SK-N-DZ (cell line): Measurements from ENCODE around the gene NBAS.
A peak's percentile ranks its signal among the peaks of the same experiment; 100 is the strongest.
"Not testable (repeated sequence)": the region's sequence is repeated elsewhere in the genome, so short reads cannot be mapped to it uniquely, and the experiment has no call there.

ENCODE experiments used
- DNase-seq: peaks from one replicate; pipeline ENCODE4 v3.0.0-alpha.2; 2015; ENCODE audit warnings: low spot score

NBAS gene

DNA sequence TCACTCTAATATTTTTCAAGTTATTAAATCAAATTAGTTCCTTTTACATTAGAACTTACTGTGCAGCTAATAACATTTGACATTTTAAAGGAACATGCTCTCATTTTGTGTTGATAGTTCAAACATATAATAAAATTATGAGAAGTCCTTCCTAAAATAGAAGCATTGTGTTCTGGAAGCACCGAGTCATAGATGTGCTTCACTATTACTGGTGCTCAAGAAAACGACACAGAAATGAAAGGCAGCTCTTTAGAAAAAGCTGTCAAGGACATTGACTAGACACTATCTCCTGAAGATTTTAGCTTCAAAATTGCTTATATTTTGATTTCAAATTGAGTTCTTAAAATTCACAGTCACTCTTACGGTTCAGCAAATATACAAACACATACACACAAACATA is 338.3 kb downstream of the NBAS start:
- no peak for DNase-seq

DNA sequence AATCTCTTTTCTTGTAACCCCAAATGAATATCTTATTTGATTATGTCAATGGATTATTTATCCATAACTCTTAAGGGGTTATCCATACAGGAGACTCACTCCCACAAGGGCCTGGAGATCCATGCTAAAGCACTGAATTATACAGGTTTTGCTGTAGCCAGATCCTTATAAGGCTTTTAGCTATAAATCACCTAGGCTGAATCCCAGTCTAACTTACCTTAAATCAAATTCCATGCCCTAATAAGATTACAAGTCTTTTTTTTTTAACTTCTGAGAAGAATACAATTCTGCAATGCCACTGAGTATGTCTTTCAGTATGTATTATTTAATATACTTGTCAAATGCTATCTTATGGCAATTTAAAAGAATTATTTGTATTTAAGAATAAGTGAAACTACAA is 340.5 kb downstream of the NBAS start:
- DNase-seq, result peak; percentile 69

DNA sequence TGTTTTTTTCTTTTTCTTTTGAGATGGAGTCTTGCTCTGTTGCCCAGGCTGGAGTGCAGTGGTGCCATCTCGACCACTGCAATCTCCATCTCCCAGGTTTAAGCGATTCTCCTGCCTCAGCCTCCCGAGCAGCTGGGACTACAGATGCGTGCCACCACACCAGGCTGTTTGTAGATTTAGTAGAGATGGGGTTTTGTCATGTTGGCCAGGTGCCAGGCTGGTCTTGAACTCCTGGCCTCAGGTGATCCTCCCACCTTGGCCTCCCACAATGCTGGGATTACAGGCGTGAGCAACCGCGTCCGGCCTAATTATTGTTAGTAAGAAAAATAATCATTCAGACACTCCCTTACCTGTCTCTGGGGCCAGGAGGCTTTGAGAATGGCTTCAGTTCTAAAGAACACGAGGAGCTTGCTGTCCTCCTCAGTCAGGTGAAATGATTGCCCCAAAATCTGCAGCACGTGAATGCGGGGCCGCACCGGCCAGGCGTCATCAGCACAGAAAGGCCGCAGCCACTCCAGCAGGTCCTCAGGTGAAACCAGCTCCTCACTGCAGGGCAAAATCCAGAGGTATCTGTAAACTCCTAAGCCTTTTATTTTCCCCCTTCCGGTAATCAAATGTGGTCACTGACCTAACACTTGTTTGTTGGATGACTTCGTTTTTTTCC is 342.6 kb downstream of the NBAS start:
- no peak for DNase-seq

DNA sequence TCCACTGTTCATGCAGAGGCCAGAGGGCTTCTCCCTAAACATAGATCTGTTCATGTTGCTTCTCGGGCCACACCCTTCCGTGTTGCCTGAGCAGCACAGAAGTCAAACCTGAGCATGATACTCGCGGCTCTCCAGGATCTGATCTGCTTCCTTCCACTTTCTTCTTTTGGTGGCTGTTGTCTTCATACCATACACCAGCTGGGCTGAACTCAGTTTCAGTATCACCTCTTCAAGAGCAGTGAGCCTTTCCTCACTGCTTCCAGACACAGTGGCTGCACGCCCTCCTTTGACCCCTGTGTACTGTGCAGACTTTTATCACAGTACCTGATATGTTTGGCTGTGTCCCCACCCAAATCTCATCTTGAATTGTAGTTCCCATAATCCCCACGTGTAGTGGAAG is 348.9 kb downstream of the NBAS start:
- no peak for DNase-seq

DNA sequence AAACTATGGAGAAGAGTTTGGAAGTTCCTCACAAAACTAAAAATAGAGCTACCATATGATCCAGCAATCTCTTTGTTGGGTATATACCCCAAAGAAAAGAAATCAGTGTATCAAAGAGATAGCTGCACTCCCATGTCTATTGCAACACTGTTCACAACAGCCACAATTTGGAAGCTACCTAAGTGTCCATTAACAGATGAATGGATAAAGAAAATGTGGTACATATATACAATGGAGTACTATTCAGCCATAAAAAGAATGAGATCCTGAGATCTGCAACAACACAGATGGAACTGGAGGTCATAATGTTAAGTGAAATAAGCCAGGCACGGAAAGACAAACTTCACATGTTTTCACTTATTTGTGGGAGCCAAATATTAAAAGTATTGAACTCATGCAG is 350.6 kb downstream of the NBAS start:
- not testable (repeated sequence) for DNase-seq

DNA sequence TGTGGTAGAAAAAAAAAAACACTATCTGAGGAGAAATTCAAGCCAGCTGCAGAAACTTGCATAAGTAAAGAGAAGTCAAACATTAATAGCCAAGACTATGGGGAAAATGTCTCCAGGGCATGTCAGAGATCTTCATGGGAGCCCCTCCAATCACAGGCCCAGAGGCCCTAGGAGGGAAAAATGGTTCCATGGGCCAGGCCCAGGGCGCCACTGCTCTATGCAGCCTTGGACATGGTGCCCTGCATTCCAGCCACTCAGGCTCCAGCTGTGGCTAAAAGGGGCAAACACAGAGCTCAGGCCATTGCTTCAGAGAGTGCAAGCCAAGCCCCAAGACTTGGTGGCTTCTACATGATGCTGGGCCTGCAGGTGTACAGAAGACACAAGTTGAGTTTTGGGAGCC is 354.7 kb downstream of the NBAS start:
- DNase-seq, result no peak

DNA sequence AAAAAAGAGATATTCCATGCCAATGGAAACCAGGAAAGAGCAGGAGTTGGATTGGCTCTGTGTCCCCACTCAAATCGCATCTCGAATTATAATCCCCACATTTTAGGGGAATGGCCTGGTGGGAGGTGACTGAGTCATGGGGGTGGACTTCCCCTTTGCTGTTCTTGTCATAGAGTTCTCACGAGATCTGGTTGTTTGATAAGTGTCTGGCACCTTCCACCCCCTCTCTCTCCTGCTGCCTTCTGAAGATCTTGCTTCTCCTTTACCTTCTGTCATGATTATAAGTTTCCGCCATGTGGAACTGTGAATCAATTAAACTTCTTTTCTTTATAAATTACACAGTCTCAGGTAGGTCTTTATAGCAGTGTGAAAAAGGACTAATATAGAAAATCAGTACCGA is 355.6 kb downstream of the NBAS start:
- no peak for DNase-seq

DNA sequence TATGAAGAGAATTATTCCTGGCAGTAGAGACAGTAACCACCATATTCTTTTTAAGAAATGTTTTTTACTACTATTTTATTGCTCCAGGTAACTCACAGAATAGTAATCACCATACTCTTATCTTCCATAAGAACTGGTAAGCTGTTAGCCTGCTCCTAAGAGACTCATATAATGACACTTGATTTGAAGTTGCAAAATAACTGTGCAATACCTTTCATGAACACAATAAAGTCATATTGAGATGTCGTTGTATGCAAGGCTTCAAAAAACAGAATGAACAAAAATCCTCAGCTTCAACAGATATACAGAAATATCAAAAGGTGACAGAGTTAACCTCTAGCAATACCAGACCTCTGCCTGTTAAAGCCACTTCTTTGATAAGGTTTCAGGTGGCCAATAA is 360.1 kb downstream of the NBAS start:
- DNase-seq, result no peak

DNA sequence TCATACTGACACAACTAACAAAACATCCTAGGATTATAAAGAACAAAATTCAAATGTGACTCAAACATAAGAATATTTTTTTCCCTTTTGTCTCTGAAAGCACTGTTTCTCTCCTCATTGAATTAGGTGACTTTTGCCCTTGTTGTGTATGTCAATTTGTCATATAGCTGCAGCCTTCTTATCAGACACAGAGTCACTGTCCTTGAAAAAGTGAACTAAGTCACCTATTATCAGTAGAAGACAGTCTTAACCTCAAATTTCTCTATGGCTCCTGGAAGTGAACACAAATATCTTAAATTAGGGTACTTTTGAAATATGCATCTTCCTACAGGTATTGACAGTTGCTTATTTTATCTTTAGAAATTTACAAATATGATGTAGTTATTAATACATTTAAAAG is 360.6 kb downstream of the NBAS start:
- DNase-seq, result no peak

DNA sequence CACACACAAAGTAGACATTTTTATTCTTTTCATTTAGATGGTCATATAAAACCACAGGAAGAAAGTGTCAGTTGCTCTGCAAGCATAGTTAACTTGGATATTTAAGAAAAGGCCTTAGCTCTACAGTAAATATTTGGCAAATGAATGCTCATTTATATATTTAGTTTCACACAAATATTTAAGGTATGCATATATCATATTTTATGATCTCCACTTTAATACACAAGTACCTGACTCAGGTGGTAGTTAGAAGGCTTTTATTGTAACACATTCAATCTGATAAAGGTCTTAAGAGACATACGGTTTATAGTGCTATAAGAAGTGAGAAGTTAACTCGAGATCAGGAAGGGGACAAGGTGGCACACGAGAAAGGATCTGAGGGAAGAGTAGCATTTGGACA is 363.1 kb downstream of the NBAS start:
- DNase-seq, result no peak

DNA sequence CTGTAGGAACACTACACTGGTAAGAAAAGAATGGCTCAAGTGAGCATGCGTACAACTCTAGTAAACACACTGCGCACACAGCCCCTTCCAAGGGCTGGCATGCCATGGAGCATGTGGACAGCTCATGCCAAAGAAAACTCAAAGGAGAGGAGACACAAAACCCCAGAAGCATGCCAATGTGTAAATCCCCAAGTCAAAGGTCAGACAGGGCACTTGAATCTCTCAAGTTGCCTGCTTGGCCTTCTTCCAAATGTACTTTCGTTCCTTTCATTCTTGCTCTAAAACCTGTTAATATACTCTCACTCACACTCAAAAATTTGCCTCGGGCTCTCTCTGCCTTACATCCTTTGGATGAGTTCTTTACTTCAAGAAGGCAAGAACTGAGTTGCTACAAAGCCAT is 365.3 kb downstream of the NBAS start:
- no peak for DNase-seq

DNA sequence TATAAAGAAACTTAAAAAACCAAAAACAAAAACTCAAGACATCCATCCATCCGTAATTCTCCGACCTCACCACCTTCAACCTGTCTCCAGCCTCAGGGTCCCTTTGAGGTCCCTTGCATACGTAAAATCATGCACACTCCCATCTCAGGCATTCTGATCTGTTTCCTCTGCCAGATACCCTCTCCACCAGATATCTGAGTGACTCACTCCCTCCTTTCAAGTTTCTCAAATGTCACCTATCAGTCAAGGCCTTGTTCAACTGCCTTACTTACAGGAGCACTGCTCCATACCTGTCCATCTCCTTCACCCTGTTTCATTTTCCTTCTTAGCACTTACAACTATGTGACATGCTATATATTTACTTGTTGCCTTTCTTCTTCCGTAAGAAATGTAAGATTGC is 369.3 kb downstream of the NBAS start:
- no peak for DNase-seq

DNA sequence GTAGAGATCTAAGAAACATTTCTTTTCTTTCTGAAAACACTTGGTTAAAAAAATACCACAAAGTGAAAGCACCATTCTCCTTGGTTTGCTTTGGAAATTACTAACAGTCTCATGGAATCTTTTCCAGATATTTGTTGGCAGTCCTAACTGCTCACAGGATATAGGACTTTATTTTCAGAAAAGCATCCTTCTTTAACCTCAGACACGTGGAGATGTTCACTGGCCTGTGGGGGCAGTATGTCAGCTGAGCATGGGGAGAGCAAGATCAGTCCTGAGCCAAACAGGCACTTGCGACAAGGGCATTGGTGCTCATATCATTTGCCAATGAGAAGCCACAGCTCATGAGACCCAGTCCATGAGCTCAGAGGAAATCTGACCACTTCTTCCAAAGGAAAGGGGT is 371.9 kb downstream of the NBAS start:
- DNase-seq, result no peak

DNA sequence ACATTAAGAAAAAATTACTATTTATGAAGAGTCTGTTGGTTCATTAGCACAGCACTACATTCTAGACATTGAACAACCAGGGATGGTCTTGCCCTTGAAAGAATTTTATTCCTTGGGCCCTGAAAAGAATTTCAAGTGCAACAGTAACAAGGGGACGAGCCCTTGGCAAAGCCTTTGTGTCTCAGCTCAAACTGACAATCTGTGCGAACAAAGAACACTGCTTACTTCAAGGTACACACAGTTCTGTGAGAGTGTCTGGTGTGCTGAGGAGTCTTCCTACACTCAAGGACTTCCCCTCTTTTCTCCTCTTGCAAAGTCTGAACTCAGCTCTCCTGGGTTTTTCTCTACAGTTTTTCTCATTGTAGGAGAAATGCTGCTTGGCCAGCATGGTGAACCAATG is 373.4 kb downstream of the NBAS start:
- no peak for DNase-seq

DNA sequence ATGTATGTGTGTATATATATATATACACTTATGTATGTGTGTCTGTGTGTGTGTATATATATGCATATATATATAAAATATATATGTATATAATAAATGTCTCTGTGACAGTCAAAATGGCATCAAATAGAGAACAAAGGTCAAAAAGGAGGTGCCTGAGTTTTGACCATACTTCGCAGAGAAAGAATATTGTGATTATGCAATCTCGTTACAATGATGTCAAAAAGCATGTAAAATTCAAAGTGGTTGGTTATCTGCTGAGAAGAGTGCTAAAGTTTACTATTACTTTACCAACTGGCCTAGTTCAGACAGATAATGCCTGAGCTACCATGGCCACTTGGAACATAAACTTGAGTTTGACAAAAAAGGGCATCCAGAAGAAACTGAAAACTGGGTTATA is 375.0 kb downstream of the NBAS start:
- DNase-seq, result no peak

DNA sequence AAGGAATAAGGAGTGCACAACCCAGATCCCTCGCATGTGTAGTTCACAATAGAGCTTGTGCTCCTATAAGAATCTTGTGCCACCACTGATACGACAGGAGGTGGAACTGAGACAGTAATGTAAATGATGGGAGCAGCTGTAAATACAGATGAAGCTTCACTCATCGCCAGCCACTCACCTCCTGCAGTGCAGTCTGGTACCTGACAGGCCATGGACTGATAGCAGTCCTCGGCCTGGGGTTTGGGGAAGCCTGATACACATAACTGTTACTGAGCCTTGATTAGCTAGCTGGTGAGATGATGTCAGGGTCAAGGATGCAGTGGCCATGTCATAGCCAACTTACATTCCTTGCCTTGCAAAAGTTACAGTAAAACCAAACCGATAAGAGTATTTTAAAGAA is 376.6 kb downstream of the NBAS start:
- DNase-seq, result no peak

DNA sequence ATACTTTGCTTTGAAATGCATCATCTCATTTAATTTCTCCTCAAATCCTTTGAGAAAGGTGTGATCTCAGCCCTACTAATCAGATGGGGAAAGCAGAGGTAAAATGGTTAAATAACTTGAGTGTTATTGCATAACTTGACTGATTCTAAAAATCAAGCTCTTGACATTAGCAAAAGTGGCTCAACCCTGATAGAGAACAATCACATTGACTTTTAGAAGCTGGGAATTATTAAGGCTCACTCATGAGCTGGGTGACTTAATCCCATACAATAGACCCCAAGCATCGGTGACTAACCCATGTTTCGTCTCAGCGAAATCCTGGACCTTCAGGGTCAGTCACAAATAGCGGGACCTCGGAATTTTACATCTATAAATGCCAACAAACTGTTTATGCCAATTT is 378.9 kb downstream of the NBAS start:
- DNase-seq, result no peak

DNA sequence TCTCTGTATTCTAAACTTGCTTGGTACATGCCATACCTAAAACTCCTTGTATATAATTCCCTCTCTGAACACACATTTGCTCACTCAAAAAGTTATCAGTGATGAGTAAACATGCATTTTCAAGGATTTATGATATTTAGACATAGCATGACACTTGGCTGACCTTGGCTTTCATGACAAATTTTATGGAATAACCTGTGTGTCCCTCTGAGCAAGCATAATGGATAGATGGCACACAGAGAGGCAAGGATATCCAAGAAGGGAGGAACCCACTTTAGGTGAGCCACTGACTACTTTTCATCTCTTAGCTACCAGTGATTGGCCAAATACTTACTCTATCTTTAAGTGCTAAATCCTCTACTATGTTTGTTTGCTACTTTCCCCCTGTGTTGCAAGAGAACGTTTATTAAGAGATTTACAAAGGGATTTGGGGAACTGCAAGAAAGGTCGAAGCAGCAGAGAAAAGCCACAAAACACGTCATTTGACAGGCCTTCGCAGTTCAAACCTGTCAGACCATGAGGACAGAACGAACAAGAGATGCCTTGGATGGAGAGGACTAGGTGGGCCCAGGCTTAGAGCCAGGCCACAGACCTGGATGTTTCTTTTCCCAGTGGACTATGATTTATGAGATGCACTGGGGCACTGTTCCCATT is 379.9 kb downstream of the NBAS start:
- no peak for DNase-seq

DNA sequence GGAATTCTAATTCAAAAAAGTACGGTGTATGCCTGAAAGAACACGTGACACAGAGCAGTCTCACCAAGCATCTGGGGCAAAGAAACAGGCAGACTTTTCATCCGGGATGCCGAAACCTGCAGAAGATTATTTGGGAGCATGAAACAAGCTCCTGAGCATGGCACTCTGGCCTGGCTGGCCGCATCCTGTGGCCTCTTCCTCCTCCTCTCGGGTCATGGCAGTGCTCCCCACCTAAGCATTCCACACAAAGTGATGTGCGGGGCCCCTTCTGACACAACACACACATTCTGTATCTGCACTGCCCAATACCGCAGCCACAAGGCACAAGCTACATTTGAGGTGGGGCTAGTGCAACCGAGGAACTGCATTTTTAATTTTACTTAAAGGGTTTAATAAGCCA is 380.8 kb downstream of the NBAS start:
- DNase-seq, result no peak

DNA sequence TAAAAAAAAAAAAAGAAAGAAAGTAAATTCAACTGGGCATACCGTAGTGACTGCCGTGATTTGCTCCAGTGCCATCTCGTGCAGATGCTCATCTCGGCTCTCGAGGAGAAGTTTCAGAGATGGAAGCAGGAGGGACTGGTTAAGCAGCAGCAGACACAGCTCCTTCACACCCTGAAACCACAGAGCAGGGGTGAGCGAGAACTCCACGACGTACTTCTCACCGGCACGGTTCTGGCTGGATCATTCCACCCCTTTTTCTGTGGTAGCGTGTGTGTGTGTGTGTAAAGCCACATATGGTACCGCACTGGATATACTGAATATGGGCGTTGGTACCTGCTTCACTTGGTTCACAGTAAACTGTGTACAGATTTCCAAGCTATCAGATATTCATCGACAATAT is 382.2 kb downstream of the NBAS start:
- no peak for DNase-seq

DNA sequence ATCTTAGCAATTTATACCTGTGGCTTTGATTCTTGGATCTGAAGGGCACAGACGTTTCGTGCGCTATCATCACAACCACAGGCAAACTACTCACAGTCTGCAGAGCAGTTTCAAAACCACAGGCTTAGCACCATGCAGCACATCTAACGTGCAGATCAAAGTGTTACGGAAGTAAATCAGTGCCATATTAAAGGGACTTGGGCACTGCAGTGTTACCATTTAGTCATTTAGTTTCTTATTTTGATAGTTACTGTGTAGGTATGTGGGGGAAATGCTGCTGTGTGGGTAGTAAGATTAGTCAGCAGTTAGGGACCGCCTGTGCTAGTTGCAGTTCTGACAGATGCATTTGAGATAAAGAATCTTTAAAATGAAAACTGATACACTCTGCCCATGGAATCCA is 384.0 kb downstream of the NBAS start:
- DNase-seq, result no peak

DNA sequence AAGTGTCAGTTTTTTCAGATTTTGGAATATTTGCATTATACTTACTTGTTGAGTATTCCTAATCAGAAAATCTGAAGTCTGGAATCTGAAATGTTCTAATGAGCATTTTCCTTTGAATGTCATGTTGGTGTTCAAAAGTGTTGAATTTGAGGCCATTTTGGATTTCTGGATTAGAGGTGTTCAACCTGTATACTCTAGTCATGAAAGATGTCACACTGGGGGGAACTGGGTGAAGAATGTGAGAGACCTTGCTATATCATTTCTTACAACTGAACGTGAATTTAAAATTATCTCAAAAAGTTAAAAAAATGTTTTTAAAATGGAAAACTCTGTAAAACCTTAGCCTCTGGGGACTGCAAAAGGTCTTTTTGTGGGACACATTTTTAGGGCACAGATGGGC is 384.5 kb downstream of the NBAS start:
- no peak for DNase-seq

DNA sequence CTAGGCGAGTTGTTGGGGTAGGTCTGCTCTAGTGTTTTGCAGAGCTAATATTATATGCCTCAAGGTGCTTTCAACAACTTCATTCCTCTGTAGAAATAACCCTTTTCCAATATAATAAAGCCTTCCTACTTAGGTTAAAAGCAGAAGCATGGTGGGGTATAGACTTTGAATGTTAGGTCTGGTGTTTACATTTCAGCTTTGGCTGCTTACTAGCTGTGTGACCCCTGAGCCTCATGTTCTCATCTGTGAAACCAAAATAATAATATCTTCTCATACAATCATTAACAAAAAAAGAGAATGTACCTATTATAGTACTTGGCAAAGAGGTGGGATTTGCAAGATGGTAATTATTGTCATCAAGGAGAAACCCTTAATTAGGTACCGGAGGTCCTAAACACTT is 386.6 kb downstream of the NBAS start:
- no peak for DNase-seq

DNA sequence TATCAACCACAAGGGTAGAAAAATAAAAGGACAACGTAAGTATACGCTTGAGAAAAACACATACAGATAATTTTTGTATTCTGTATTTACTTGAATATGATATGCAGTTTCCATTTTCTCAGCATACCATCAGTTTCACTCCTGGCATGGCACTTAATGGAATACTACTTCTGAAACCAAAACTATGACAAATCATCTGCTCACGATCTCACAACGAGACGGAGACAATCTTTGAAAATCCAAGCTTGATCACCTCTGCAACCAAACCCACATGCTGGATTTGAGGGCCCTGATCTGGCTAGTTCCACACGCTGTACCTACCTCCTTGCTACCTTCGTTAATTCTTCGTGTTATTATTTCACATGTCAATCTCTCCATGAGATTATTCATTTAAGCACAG is 387.6 kb downstream of the NBAS start:
- DNase-seq, result no peak
